Esophagus (tissue), 2 donors: Measurements from ENCODE around the gene TMEM106C. TPM values are rescaled to one million over a fixed set of nuclear protein-coding genes. Genes with fewer than 3 reads are reported as not detected.

Experiments
- H3K27ac ChIP-seq, 2 donors: one replicate each; pipeline ENCODE4 v1.5.1; 2013; ENCODE audit warnings: low read depth in 2 of 2, mild to moderate bottlenecking in 2 of 2, inconsistent platforms in 1 of 2, low read length in 1 of 2, moderate library complexity in 1 of 2
- H3K27me3 ChIP-seq, 2 donors: one replicate each; pipeline ENCODE4 v1.6.1; 2013; ENCODE audit warnings: low read length in 2 of 2, control low read depth in 1 of 2, mild to moderate bottlenecking in 1 of 2; ENCODE audit not compliant: insufficient read depth in 2 of 2, control insufficient read depth in 1 of 2
- H3K36me3 ChIP-seq, 2 donors: one replicate each; pipeline ENCODE4 v1.6.1; 2013; ENCODE audit warnings: low read length in 1 of 2; ENCODE audit not compliant: control insufficient read depth in 2 of 2, insufficient read depth in 2 of 2
- H3K4me1 ChIP-seq, 2 donors: one replicate each; pipeline ENCODE4 v1.6.1; 2013; ENCODE audit warnings: low read length in 1 of 2; ENCODE audit not compliant: control insufficient read depth in 2 of 2, insufficient read depth in 2 of 2
- H3K4me3 ChIP-seq, 2 donors: one replicate each; pipeline ENCODE4 v1.5.1; 2013; ENCODE audit warnings: low read length in 2 of 2, mild to moderate bottlenecking in 2 of 2, low read depth in 1 of 2, moderate library complexity in 1 of 2
- H3K9me3 ChIP-seq, 2 donors: one replicate each; pipeline ENCODE4 v1.6.1; 2013; ENCODE audit warnings: mild to moderate bottlenecking in 2 of 2, low read depth in 1 of 2, low read length in 1 of 2, moderate library complexity in 1 of 2; ENCODE audit not compliant: control insufficient read depth in 2 of 2, insufficient read depth in 1 of 2
- WGBS, 2 donors: extraction: QIAGEN DNeasy Blood & Tissue Kit; methylation state at CpG; one replicate each; pipeline ENCODE4 v1.1.7; 2013; 5-methylcytosine and 5-hydroxymethylcytosine counted together
- polyA plus RNA-seq, 2 donors: library from polyadenylated mRNA; stranded (reverse); fragments of 200-250 nt; gene quantifications; one replicate each; pipeline ENCODE4 v1.2.3, GENCODE V29; 2013
- donor health status: healthy with polysubstance abuse.
- donor health status: Bipolar disorder and iron deficiency.

TMEM106C gene, protein sequence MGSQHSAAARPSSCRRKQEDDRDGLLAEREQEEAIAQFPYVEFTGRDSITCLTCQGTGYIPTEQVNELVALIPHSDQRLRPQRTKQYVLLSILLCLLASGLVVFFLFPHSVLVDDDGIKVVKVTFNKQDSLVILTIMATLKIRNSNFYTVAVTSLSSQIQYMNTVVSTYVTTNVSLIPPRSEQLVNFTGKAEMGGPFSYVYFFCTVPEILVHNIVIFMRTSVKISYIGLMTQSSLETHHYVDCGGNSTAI
- 10 to 100 TPM; 22.0 to 51.1 TPM for polyA plus RNA-seq

DNA sequence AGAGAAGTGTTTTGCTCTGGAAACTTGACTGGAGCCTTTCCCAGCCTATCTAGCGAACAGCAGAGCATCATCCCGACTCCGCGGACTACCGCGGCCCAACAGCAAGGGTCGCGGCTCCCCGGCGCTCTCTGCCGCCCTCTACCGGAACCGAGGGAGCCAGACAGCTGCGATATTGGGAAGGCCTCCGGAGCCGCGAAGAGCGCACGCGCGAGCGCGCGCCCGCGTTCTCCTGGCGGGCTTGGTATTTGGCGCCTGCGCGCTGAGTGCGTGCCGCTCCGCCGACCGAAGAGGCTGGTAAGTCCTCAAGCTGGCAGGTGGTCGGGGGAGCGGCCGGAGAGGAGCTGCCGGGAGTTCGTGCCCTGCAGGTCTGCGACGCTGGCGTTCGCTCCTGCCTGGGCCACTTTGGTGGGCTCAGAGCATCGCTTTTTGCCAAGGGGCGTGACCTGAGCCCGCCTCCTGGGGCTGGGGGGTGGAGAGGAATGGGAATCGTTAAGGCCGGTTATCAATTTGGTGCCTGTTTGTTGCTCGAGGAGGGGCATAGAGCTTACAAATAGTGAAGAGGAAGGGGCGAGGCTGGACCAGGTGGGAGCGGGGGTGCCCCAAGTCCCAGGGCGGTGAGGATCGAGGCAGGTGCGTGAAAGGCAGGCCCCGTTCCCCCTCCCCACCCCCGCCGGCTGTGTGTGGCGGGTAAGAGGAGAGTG is at the start of gene TMEM106C:
TSS of gene TMEM106C (plus strand) at position 257 of the 701 bp plus-strand sequence. CDS start 641 bp downstream, outside the sequence.
- Histone ChIP-seq H3K36me3 (peaks cover 0 to 5% of the 10 kb centered on the region in 2 donors), H3K4me1 (peaks cover 0 to 2% of the 10 kb centered on the region in 2 donors), H3K4me3 (peak within 1 kb of the TSS; percentile 92 to 98), H3K27ac (peak within 1 kb of the TSS in 1 of 2 donors; percentile 73), H3K9me3 (no peaks in the 10 kb centered on the region), H3K27me3 (no peaks in the 10 kb centered on the region)
- 0 to 1% methylated on average over 59 of the region's 59 CpGs for WGBS, 2 donors

DNA sequence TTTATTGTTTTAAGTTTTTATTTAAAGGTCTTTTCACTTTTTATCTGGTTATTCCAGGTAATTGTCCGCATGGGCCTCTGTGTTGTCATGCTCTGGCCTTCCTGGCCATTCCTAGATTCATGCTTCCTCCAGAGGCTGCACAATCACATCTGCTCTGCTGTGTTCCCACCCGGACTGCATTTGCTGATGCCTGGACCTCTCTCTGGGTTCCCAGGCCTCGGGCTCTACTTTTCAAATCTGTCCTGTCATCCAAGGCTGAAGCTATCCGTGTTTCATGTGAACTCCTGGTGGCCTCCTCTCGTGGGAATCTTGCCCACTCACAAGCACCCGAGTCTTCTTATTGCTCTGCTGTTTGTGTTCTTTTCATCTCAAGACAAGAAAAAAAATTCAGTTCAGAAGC is 42.5 kb upstream of the TMEM106C start:
- Histone ChIP-seq H3K27ac (no peak overlapping the region), H3K36me3 (no peaks in the 10 kb centered on the region), H3K9me3 (no peaks in the 10 kb centered on the region), H3K27me3 (peaks cover 0 to 5% of the 10 kb centered on the region in 2 donors), H3K4me3 (no peak overlapping the region), H3K4me1 (no peaks in the 10 kb centered on the region)
- 64 to 73% methylated on average over 6 of the region's 6 CpGs for WGBS, 2 donors

DNA sequence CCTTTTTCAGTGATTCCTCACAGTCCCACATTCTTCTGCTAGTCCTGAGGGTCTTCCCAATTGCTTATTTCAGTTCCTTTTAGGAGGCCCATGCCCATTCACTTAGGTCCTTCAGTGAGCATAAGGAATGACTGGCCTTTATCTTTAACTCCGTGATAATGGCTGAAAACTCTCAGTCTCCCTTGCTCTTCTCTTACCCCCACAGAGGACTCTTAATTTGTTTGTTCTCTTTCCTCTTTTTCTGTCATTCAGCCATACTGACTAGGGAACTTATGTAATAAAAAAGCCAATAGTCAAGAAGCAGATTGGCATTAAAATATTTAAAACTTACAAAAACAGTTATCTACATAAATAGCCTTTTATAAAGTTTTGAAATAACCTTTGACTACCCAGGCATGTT is 41.5 kb upstream of the TMEM106C start:
- 72 to 78% methylated on average over 1 of the region's 1 CpG for WGBS, 2 donors
- Histone ChIP-seq H3K27ac (no peak overlapping the region), H3K4me1 (no peaks in the 10 kb centered on the region), H3K4me3 (no peak overlapping the region), H3K27me3 (peaks cover 0 to 5% of the 10 kb centered on the region in 2 donors), H3K9me3 (no peaks in the 10 kb centered on the region), H3K36me3 (no peaks in the 10 kb centered on the region)

DNA sequence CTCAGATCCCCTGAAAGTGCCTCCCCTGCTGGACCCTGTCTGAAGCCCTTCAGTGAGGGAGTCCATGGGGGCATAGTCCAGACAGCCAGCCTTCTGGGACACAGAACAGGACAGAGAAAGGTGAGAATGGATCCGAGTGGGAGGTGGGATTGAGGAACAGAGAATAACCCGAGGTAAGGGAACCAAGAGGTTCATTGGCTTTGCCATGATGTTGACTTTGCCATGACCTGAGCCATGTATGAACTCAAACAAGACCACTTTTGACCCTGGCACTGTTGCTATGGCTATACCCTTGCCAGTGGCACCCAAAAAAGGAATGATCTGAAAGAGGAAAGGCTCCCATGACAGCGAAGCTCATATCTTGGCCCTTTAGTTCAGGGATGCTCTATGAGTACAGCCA is 36.0 kb upstream of the TMEM106C start:
- peaks cover 0 to 5% of the 10 kb centered on the region in 2 donors for H3K27me3 ChIP-seq
- no peaks in the 10 kb centered on the region for H3K36me3 ChIP-seq
- H3K27ac ChIP-seq = no peak overlapping the region
- 76 to 85% methylated on average over 3 of the region's 3 CpGs for WGBS, 2 donors
- H3K4me1 ChIP-seq = no peaks in the 10 kb centered on the region
- H3K9me3 ChIP-seq = no peaks in the 10 kb centered on the region
- H3K4me3 ChIP-seq = no peak overlapping the region

DNA sequence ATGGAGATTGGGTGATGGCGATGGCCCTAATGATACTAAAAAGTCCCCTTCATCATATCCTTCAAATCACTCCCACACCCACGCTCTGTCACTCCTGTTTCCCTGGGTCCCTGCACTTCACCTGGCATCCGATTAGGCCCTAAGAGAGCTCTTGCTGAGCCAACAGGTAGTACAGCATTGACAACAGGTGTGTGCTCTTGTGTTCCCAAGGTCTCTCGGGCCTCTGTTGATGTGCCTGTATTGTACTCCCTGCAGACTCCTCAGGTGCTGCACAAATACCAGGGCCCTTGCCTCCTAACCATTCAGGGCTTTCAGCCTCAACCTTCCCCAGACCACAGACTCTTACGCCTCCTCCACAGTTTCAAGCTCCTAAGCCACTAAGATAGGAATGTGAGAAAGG is 32.8 kb upstream of the TMEM106C start:
- Histone ChIP-seq H3K9me3 (no peaks in the 10 kb centered on the region), H3K27me3 (no peaks in the 10 kb centered on the region), H3K4me3 (no peak overlapping the region), H3K27ac (no peak overlapping the region), H3K4me1 (no peaks in the 10 kb centered on the region), H3K36me3 (no peaks in the 10 kb centered on the region)
- WGBS, 2 donors = 93 to 96% methylated on average over 5 of the region's 5 CpGs

DNA sequence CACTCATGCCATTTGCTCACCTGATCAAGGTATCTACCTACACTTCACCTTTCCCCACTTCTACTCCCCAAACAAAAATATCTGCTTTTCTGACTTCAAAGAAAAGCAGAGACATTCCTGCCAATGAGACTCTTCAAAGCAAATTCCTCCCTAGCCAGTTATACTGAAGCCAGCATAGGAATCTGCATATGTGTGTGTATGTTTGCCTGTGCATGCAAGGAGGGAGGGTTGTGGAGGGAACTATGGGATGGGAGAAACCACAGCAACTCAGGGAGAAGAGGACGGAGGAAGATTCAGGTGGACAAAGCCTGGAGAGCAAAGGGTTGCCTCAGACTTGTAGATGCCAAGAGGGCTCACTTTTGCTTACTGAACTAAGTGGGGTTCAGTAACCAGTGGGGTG is 32.2 kb upstream of the TMEM106C start:
- Histone ChIP-seq H3K36me3 (no peaks in the 10 kb centered on the region), H3K27ac (no peak overlapping the region), H3K4me1 (no peaks in the 10 kb centered on the region), H3K4me3 (no peak overlapping the region), H3K27me3 (no peaks in the 10 kb centered on the region), H3K9me3 (no peaks in the 10 kb centered on the region)
- WGBS, 2 donors = 71 to 85% methylated on average over 1 of the region's 1 CpG

- Histone ChIP-seq H3K36me3 (no peaks in the 10 kb centered on the region), H3K27ac (no peak overlapping the region), H3K4me3 (no peak overlapping the region), H3K4me1 (no peaks in the 10 kb centered on the region), H3K27me3 (no peaks in the 10 kb centered on the region), H3K9me3 (no peaks in the 10 kb centered on the region)
- WGBS, 2 donors = 54 to 58% methylated on average over 9 of the region's 9 CpGs
These were observed 28.2 kb upstream of the TMEM106C start for GRCh38 chr12:47935184-47935583.

DNA sequence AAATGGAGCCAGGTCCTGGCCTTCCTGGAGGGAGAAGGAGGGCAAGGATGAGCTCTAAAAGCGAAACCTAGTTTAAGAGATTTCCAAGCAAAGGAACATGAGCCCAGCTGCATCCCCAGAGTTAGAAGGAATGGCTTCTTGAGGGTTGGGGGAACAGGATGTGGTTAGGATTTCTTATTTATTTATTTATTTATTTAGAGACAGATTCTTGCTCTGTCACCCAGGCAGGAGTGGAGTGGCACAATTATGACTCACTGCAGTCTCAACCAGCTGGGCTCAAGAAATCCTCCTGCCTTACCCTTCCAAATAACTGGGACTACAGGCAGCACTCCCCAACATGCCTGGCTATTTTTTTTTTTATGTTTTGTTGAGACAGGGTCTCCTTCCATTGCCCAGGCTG is 25.3 kb upstream of the TMEM106C start:
- WGBS, 2 donors = 96% methylated on average over 1 of the region's 1 CpG
- Histone ChIP-seq H3K4me3 (no peak overlapping the region), H3K4me1 (peaks cover 0 to 2% of the 10 kb centered on the region in 2 donors), H3K36me3 (no peaks in the 10 kb centered on the region), H3K27ac (no peak overlapping the region), H3K9me3 (no peaks in the 10 kb centered on the region), H3K27me3 (no peaks in the 10 kb centered on the region)

- H3K9me3 ChIP-seq = no peaks in the 10 kb centered on the region
- 93 to 94% methylated on average over 4 of the region's 4 CpGs for WGBS, 2 donors
- no peaks in the 10 kb centered on the region for H3K27me3 ChIP-seq
- no peaks in the 10 kb centered on the region for H3K36me3 ChIP-seq
- peaks cover 0 to 6% of the 10 kb centered on the region in 2 donors for H3K4me1 ChIP-seq
- no peak overlapping the region for H3K4me3 ChIP-seq
- H3K27ac ChIP-seq = no peak overlapping the region
These were observed 24.8 kb upstream of the TMEM106C start for GRCh38 chr12:47938594-47938993.
